Endothelial cell of umbilical vein (primary cell): ENCODE measurements around the gene HPCAL4. TPM values are rescaled to one million over a fixed set of nuclear protein-coding genes. Genes with fewer than 3 reads are reported as not detected.

Experiments
- BruUV-seq: library from RNA; stranded (reverse); fragments of 400-500 nt; replicated peaks from 2 replicates; lab custom pipeline; 2021; lab: Mats Ljungman, UMichigan
- CTCF ChIA-PET: fragments of 300-600, 350-600 bp; sonication (Branson Sonifier 250); formaldehyde crosslinking; loops from one replicate; lab custom pipeline; 2021; ENCODE audit warnings: antibody characterized with exemption, inconsistent platforms; lab: Charles Lee
- POLR2A ChIA-PET: fragments of 300-600, 350-600 bp; sonication (Branson Sonifier 250); formaldehyde crosslinking; loops from one replicate; lab custom pipeline; 2021; ENCODE audit warnings: antibody characterized with exemption, inconsistent platforms; lab: Charles Lee
- DNase-seq: peaks from one replicate; pipeline ENCODE4 v3.0.0-alpha.2; 2011; ENCODE audit warnings: low read depth, low spot score
- FAIRE-seq: peaks from 2 replicates; lab custom pipeline; 2011; peaks lifted over from hg19 to GRCh38; lab: Jason Lieb, UNC
- H2AFZ ChIP-seq: 2 replicates; pipeline ENCODE4 v1.6.0; 2012; ENCODE audit warnings: low read depth, low read length, control low read depth, inconsistent platforms
- H3K27ac ChIP-seq: 2 replicates; pipeline ENCODE4 v1.5.1; 2011; ENCODE audit warnings: low read depth, mild to moderate bottlenecking, control low read depth, low read length, moderate library complexity; ENCODE audit not compliant: insufficient read depth
- H3K27me3 ChIP-seq, 2 experiments: 2 replicates each; pipeline versions ENCODE4 v1.6.0 to v1.6.1; 2011; ENCODE audit warnings: low read length in 2 of 2, mixed read lengths in 1 of 2; ENCODE audit not compliant: control insufficient read depth in 2 of 2, insufficient read depth in 2 of 2
- H3K36me3 ChIP-seq, 2 experiments: 2 replicates in 1 of 2; 3 replicates in 1 of 2; pipeline ENCODE4 v1.5.1; 2011; ENCODE audit warnings: low read length in 2 of 2, mild to moderate bottlenecking in 1 of 2, moderate library complexity in 1 of 2; ENCODE audit not compliant: control insufficient read depth in 2 of 2, insufficient read depth in 2 of 2; ENCODE audit errors: extremely low read depth in 1 of 2
- H3K4me1 ChIP-seq: 3 replicates; pipeline ENCODE4 v1.5.1; 2011; ENCODE audit warnings: mild to moderate bottlenecking, low read length; ENCODE audit not compliant: control insufficient read depth, insufficient read depth; ENCODE audit errors: extremely low read depth
- H3K4me2 ChIP-seq: 2 replicates; pipeline ENCODE4 v1.6.1; 2011; ENCODE audit warnings: low read length, control low read depth, mixed read lengths; ENCODE audit not compliant: insufficient read depth
- H3K4me3 ChIP-seq, 3 experiments: fragments of 200-600 bp in 1 of 3; sonication (generic), shearing (Covaris generic) in 1 of 3; replicated peaks in 1 of 3; 2 replicates each; pipeline ENCODE4 v1.5.1; 2011 to 2016; ENCODE audit warnings: control low read depth in 3 of 3, low read length in 3 of 3, mild to moderate bottlenecking in 2 of 3, inconsistent platforms in 1 of 3, low read depth in 1 of 3, moderate library complexity in 1 of 3; ENCODE audit not compliant: insufficient read depth in 1 of 3
- H3K79me2 ChIP-seq: 2 replicates; pipeline ENCODE4 v1.6.0; 2012; ENCODE audit warnings: low read length, inconsistent platforms; ENCODE audit not compliant: control insufficient read depth, insufficient read depth
- H3K9ac ChIP-seq: replicated peaks from 2 replicates; pipeline ENCODE3; 2011; ENCODE audit warnings: low read length, control low read depth; ENCODE audit not compliant: insufficient read depth; ENCODE audit errors: extremely low read depth
- H3K9me1 ChIP-seq: replicated peaks from 3 replicates; pipeline ENCODE4 v1.6.0; 2011; ENCODE audit warnings: mild to moderate bottlenecking, low read length; ENCODE audit not compliant: control insufficient read depth, insufficient read depth; ENCODE audit errors: extremely low read depth
- H3K9me3 ChIP-seq: replicated peaks from 2 replicates; pipeline ENCODE4 v1.5.1; 2012; ENCODE audit warnings: low read length, inconsistent platforms; ENCODE audit not compliant: control insufficient read depth, insufficient read depth
- H4K20me1 ChIP-seq: replicated peaks from 2 replicates; pipeline ENCODE3; 2011; ENCODE audit warnings: mild to moderate bottlenecking, low read length; ENCODE audit not compliant: control insufficient read depth, insufficient read depth; ENCODE audit errors: extremely low read depth
- CTCF ChIP-seq, 2 donors: IDR thresholded peaks; 1 replicate in 1 of 2; 2 replicates in 1 of 2; pipeline ENCODE4 v1.5.1; 2011; ENCODE audit warnings: low read length in 2 of 2, mild to moderate bottlenecking in 2 of 2, moderate library complexity in 2 of 2, control low read depth in 1 of 2, inconsistent platforms in 1 of 2, low read depth in 1 of 2; ENCODE audit not compliant: insufficient read depth in 1 of 2; ENCODE audit errors: extremely low read depth in 1 of 2
- EZH2 ChIP-seq: IDR thresholded peaks from 2 replicates; pipeline ENCODE4 v1.6.1; 2012; ENCODE audit warnings: borderline replicate concordance, low read depth, mild to moderate bottlenecking, moderate library complexity, low read length, inconsistent platforms; ENCODE audit not compliant: severe bottlenecking
- FOS ChIP-seq: IDR thresholded peaks from 2 replicates; pipeline ENCODE4 v1.6.1; 2011; ENCODE audit warnings: mild to moderate bottlenecking, low read length, moderate library complexity, borderline replicate concordance; ENCODE audit not compliant: insufficient read depth
- GATA2 ChIP-seq: IDR thresholded peaks from 2 replicates; pipeline ENCODE4 v1.7.0; 2011; ENCODE audit warnings: low read depth, mild to moderate bottlenecking, moderate library complexity, mixed read lengths, low read length; ENCODE audit not compliant: insufficient read length, insufficient read depth
- JUN ChIP-seq: IDR thresholded peaks from 2 replicates; pipeline ENCODE4 v1.6.1; 2011; ENCODE audit warnings: borderline replicate concordance, low read depth; ENCODE audit not compliant: insufficient read length, insufficient read depth
- MYC ChIP-seq: IDR thresholded peaks from one replicate; pipeline ENCODE4 v1.6.1; 2011; ENCODE audit warnings: mild to moderate bottlenecking, low read depth, low read length
- POLR2A ChIP-seq: IDR thresholded peaks from 2 replicates; pipeline ENCODE4 v1.6.1; 2012; ENCODE audit warnings: low read depth, mild to moderate bottlenecking, control low read depth, low read length
- POLR2AphosphoS5 ChIP-seq: IDR thresholded peaks from 2 replicates; pipeline ENCODE4 v1.6.1; 2012; ENCODE audit warnings: low read depth, mild to moderate bottlenecking, control low read depth, low read length, moderate library complexity; ENCODE audit not compliant: insufficient read depth
- dilution Hi-C: fragments of 300-500 bp; cut with MboI; formaldehyde crosslinking; loops from one replicate; pipeline ENCODE4 v1.15.0; 2019; ENCODE audit warnings: low sequenced_read_pairs; ENCODE audit not compliant: extremely low pct_ligation_motif_present
- intact Hi-C: fragments of 100-400 bp; cut with micrococcal nuclease; formaldehyde crosslinking; loops from one replicate; pipeline ENCODE4 v1.10.0; 2022
- polyA plus RNA-seq, 4 experiments: library from polyadenylated mRNA; depleted of rRNA in 3 of 4; stranded (reverse) in 3 of 4; unstranded in 1 of 4; fragments of >200 nt; gene quantifications; 2 replicates each; pipeline versions ENCODE4 v1.2.1 to v1.2.3, GENCODE V29; 2011 to 2012; ENCODE audit warnings: missing spikeins in 1 of 4
- total RNA-seq: library from RNA; stranded (reverse); gene quantifications from 2 replicates; pipeline ENCODE4 v1.2.3, GENCODE V29; 2021

The HPCAL4 gene
- total and polyA plus RNA-seq, 2 donors (not counting 3 experiments of a cell fraction or from before 2014, with no cell fraction given): not detected

GRCh38 chr1:39673215-39673614 lies 18.0 kb downstream of the HPCAL4 start:
- no peak for TF ChIP-seq MYC
- TF ChIP-seq POLR2A: no peak
- no peak for TF ChIP-seq GATA2
- no peak for TF ChIP-seq EZH2
- no peak for TF ChIP-seq FOS
- TF ChIP-seq JUN: no peak
- TF ChIP-seq POLR2AphosphoS5: no peak

DNA sequence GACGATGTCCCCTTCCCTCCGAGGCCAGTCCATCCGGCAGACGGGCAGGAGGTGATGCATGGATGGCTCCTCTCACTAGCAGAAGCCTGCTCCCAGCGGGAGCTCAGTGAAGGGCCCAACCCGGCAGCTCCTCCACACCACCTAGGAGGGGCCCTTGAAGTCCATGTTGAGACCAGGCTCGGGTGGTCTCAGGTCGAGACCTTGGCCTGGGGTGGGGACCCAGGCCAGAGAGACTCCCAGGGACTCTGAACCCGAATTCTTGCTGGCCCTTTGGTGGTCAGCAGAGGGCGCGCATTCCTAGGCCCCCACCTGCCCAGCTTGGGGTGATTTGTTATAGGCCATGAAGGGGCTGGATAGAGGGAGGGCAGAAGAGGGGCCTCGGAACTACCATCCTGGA lies 18.7 kb downstream of the HPCAL4 start:
- Histone ChIP-seq H3K9me1 (no peaks in the 10 kb centered on the region), H3K27ac (no peak overlapping the region), H3K9me3 (no peaks in the 10 kb centered on the region), H2AFZ (no peak overlapping the region), H3K9ac (no peak overlapping the region), H3K4me3 (no peak overlapping the region), H3K27me3 (peaks cover 42 to 49% of the 10 kb centered on the region in 2 experiments), H4K20me1 (no peaks in the 10 kb centered on the region), H3K36me3 (no peaks in the 10 kb centered on the region), H3K4me1 (no peaks in the 10 kb centered on the region), H3K79me2 (no peaks in the 10 kb centered on the region), H3K4me2 (no peak overlapping the region)
- ChIA-PET CTCF (interaction anchor here (0.7 to 9.8 kb wide), 15 partner anchors 8 to 264 kb away, joined by 3 to 113 read pairs (median 4); partner anchors contain the start of gene PPIE), POLR2A (no interaction called here)
- dilution Hi-C loops: no loop called here
- intact Hi-C loops: loop anchor here (1.0 kb wide), 1 partner anchor 48 kb away; no protein-coding TSS in a partner anchor
- DNase-seq (peak; percentile 13), FAIRE-seq (peak; percentile 15)
- TF ChIP-seq CTCF (IDR thresholded peaks at IDR 0.05; ENCODE audit: extremely low read depth in 1 of 2, insufficient read depth in 1 of 2, low read depth in 1 of 2, low read length in 2 of 2) (peak; percentile 39 to 66), POLR2A (no peak), GATA2 (no peak), EZH2 (peak; percentile 11), FOS (no peak), MYC (no peak)
- no TSS peak for BruUV-seq

More at GRCh38 chr1:39673215-39673614, 18.0 kb downstream of the HPCAL4 start:
- Histone ChIP-seq H3K9me1 (no peaks in the 10 kb centered on the region), H3K4me1 (no peaks in the 10 kb centered on the region), H3K36me3 (no peaks in the 10 kb centered on the region), H2AFZ (no peak overlapping the region), H3K79me2 (no peaks in the 10 kb centered on the region), H4K20me1 (no peaks in the 10 kb centered on the region), H3K9ac (no peak overlapping the region), H3K27ac (no peak overlapping the region), H3K9me3 (no peaks in the 10 kb centered on the region), H3K4me3 (no peak overlapping the region), H3K4me2 (no peak overlapping the region), H3K27me3 (peaks cover 41 to 46% of the 10 kb centered on the region in 2 experiments)
- FAIRE-seq (no peak), DNase-seq (no peak)
- POLR2A ChIA-PET: no interaction called here
- BruUV-seq: no TSS peak
- dilution Hi-C loops (no loop called here), intact Hi-C loops (no loop called here)
- CTCF ChIA-PET: interaction anchor here (0.9 to 9.8 kb wide), 13 partner anchors 8 to 263 kb away, joined by 3 to 113 read pairs (median 5); partner anchors contain the start of gene HEYL
